ENCODE data around the gene ZXDC.

DNA sequence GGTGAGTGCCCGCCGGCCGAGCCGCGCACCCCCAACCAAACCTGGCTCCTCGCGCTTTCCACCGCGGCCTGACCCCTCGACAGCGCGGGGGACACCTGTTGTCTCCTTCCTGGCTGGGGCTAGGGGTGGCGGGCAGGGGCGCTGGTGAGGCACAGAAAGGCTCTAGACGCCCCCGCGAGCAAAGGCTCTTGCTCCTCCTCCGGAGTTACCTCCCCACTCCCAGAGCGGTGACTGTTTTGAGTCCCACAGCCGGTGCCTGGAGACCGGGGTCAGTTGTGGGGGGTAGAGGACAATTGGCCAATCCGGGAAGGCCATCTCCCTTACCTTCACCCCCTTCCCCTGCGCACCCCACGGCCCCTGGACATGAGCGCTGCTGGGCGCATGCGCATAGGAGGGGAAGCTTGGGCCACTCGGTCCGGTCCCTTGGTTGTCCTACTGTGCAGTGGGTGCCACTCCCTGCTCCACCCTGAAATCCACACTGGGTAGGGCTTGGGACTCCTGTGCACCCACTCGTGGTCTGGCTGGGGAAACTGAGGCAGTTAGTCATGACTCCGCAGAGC lies 48.8 kb upstream of the ZXDC start:
- TF ChIP-seq, protein P1, sequence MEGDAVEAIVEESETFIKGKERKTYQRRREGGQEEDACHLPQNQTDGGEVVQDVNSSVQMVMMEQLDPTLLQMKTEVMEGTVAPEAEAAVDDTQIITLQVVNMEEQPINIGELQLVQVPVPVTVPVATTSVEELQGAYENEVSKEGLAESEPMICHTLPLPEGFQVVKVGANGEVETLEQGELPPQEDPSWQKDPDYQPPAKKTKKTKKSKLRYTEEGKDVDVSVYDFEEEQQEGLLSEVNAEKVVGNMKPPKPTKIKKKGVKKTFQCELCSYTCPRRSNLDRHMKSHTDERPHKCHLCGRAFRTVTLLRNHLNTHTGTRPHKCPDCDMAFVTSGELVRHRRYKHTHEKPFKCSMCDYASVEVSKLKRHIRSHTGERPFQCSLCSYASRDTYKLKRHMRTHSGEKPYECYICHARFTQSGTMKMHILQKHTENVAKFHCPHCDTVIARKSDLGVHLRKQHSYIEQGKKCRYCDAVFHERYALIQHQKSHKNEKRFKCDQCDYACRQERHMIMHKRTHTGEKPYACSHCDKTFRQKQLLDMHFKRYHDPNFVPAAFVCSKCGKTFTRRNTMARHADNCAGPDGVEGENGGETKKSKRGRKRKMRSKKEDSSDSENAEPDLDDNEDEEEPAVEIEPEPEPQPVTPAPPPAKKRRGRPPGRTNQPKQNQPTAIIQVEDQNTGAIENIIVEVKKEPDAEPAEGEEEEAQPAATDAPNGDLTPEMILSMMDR (IDR thresholded peaks at IDR 0.05): no peak
- TF ChIP-seq POLR2A (IDR thresholded peaks at IDR 0.05) (no peak), POLR2AphosphoS5 (IDR thresholded peaks at IDR 0.05; ENCODE audit: insufficient read depth in 1 of 2, low read depth in 1 of 2) (no peak)
